Mesendoderm (in vitro differentiated cells): Measurements from ENCODE around the gene KIZ.

Experiments used
- DNase-seq: peaks from one replicate; pipeline ENCODE4 v3.0.0; 2013
- H2AK5ac ChIP-seq: 2 replicates; pipeline ENCODE4 v1.6.1; 2013; ENCODE audit warnings: low read length, inconsistent platforms
- H2BK120ac ChIP-seq: 2 replicates; pipeline ENCODE4 v1.6.1; 2013; ENCODE audit warnings: low read depth, mild to moderate bottlenecking, low read length, moderate library complexity, mixed read lengths
- H2BK15ac ChIP-seq: replicated peaks from 2 replicates; pipeline ENCODE4 v1.6.1; 2013; ENCODE audit warnings: low read depth, mild to moderate bottlenecking, moderate library complexity
- H2BK5ac ChIP-seq: 2 replicates; pipeline ENCODE4 v1.6.1; 2013; ENCODE audit warnings: low read length, inconsistent platforms
- H3K18ac ChIP-seq: 2 replicates; pipeline ENCODE4 v1.6.1; 2013; ENCODE audit warnings: mild to moderate bottlenecking, low read length, mixed read lengths
- H3K23ac ChIP-seq: one replicate; pipeline ENCODE4 v1.6.1; 2013; ENCODE audit warnings: low read length
- H3K27ac ChIP-seq: 2 replicates; pipeline ENCODE4 v1.5.1; 2013; ENCODE audit warnings: low read depth, mild to moderate bottlenecking, inconsistent platforms, low read length, moderate library complexity
- H3K27me3 ChIP-seq: 2 replicates; pipeline ENCODE4 v1.6.1; 2013; ENCODE audit warnings: low read length, control low read depth, mild to moderate bottlenecking, inconsistent platforms; ENCODE audit not compliant: insufficient read depth, poor library complexity
- H3K36me3 ChIP-seq: 2 replicates; pipeline ENCODE4 v1.6.1; 2013; ENCODE audit warnings: low read length, inconsistent platforms; ENCODE audit not compliant: control insufficient read depth, insufficient read depth
- H3K4ac ChIP-seq: one replicate; pipeline ENCODE4 v1.6.1; 2013; ENCODE audit warnings: low read depth, mild to moderate bottlenecking, low read length, moderate library complexity
- H3K4me1 ChIP-seq: 2 replicates; pipeline ENCODE4 v1.6.1; 2013; ENCODE audit warnings: low read depth, low read length, inconsistent platforms; ENCODE audit not compliant: control insufficient read depth
- H3K4me2 ChIP-seq: 2 replicates; pipeline ENCODE4 v1.6.1; 2013; ENCODE audit warnings: low read length
- H3K4me3 ChIP-seq: 2 replicates; pipeline ENCODE4 v1.5.1; 2013; ENCODE audit warnings: mild to moderate bottlenecking, low read length
- H3K56ac ChIP-seq: one replicate; pipeline ENCODE4 v1.6.1; 2013; ENCODE audit warnings: low read length
- H3K79me1 ChIP-seq: 2 replicates; pipeline ENCODE4 v1.6.1; 2013; ENCODE audit warnings: low read length, inconsistent platforms
- H3K79me2 ChIP-seq: 2 replicates; pipeline ENCODE4 v1.6.1; 2013; ENCODE audit warnings: mild to moderate bottlenecking, low read length; ENCODE audit not compliant: control insufficient read depth, insufficient read depth
- H3K9ac ChIP-seq: 2 replicates; pipeline ENCODE4 v1.6.1; 2013; ENCODE audit warnings: low read length, inconsistent platforms
- H4K5ac ChIP-seq: one replicate; pipeline ENCODE4 v1.6.1; 2013; ENCODE audit warnings: low read length
- H4K8ac ChIP-seq: one replicate; pipeline ENCODE4 v1.6.1; 2013; ENCODE audit warnings: low read depth, mild to moderate bottlenecking, control low read depth, low read length, moderate library complexity
- WGBS: extraction: QIAGEN DNeasy Blood & Tissue Kit; methylation state at CpG from one replicate; pipeline ENCODE4 v1.1.7; 2013; ENCODE audit warnings: low lambda C conversion rate, missing lambda C conversion rate; ENCODE audit not compliant: insufficient coverage; ENCODE audit errors: extremely low coverage; 5-methylcytosine and 5-hydroxymethylcytosine counted together

KIZ gene

GRCh38 chr20:21202259-21202658, 76.4 kb downstream of the KIZ start:
- H3K4me1 ChIP-seq, result no peaks in the 10 kb centered on the region
- H3K4ac ChIP-seq, result no peak overlapping the region
- H2BK120ac ChIP-seq, result no peak overlapping the region
- H3K9ac ChIP-seq, result no peak overlapping the region
- H3K36me3 ChIP-seq, result no peaks in the 10 kb centered on the region
- H3K27me3 ChIP-seq, result no peaks in the 10 kb centered on the region
- H3K27ac ChIP-seq, result no peak overlapping the region
- no peak overlapping the region for H3K56ac ChIP-seq
- WGBS, result no CpG with 5 or more reads among the region's 2 CpGs
- no peak overlapping the region for H3K4me3 ChIP-seq
- H4K8ac ChIP-seq, result no peak overlapping the region
- H3K4me2 ChIP-seq, result no peak overlapping the region
- H4K5ac ChIP-seq, result no peak overlapping the region
- H3K23ac ChIP-seq, result no peak overlapping the region
- H2AK5ac ChIP-seq, result no peak overlapping the region
- DNase-seq, result no peak
- H3K79me1 ChIP-seq, result no peaks in the 10 kb centered on the region
- no peak overlapping the region for H2BK15ac ChIP-seq
- no peaks in the 10 kb centered on the region for H3K79me2 ChIP-seq
- no peak overlapping the region for H3K18ac ChIP-seq
- H2BK5ac ChIP-seq, result no peak overlapping the region

- H3K36me3 ChIP-seq, result no peaks in the 10 kb centered on the region
- no peaks in the 10 kb centered on the region for H3K79me1 ChIP-seq
- H3K4me2 ChIP-seq, result no peak overlapping the region
- H3K4me1 ChIP-seq, result no peaks in the 10 kb centered on the region
- no peak overlapping the region for H3K4ac ChIP-seq
- no peak overlapping the region for H3K9ac ChIP-seq
- no peak overlapping the region for H4K8ac ChIP-seq
- H3K18ac ChIP-seq, result no peak overlapping the region
- H2BK5ac ChIP-seq, result no peak overlapping the region
- H3K4me3 ChIP-seq, result no peak overlapping the region
- H3K27ac ChIP-seq, result no peak overlapping the region
- H2AK5ac ChIP-seq, result no peak overlapping the region
- H3K27me3 ChIP-seq, result no peaks in the 10 kb centered on the region
- no peak overlapping the region for H4K5ac ChIP-seq
- no peak overlapping the region for H3K56ac ChIP-seq
- no CpG with 5 or more reads among the region's 4 CpGs for WGBS
- no peak overlapping the region for H2BK15ac ChIP-seq
- H3K79me2 ChIP-seq, result no peaks in the 10 kb centered on the region
- no peak for DNase-seq
- H2BK120ac ChIP-seq, result no peak overlapping the region
- H3K23ac ChIP-seq, result no peak overlapping the region
Measured at GRCh38 chr20:21203088-21203656, 77.3 kb downstream of the KIZ start.

DNA sequence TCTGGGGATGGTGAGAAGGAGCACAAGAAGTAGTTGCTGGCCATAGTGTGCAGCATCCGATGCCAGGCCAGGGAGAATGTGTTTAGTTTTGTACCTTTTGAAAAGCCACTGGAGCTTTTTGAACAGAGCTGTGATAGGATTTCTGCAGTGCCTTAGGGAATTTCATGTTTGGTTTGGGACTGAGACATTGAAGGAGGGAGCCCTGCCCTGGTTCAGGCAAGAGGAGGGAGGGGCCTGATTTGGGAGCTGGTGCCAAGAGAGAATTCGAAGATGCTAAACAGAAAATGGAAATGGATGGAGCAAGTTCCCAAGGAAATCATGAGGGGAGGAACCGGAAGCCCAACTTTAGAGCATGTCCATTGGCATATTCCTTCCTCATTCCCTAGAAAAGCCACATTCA, 80.7 kb downstream of the KIZ start:
- no peak overlapping the region for H3K56ac ChIP-seq
- no peak overlapping the region for H2BK5ac ChIP-seq
- no peak overlapping the region for H4K5ac ChIP-seq
- WGBS, result no CpG with 5 or more reads among the region's 3 CpGs
- no peak overlapping the region for H3K4ac ChIP-seq
- H3K36me3 ChIP-seq, result no peaks in the 10 kb centered on the region
- no peaks in the 10 kb centered on the region for H3K4me1 ChIP-seq
- no peak overlapping the region for H4K8ac ChIP-seq
- no peak overlapping the region for H3K18ac ChIP-seq
- no peak overlapping the region for H2BK120ac ChIP-seq
- no peaks in the 10 kb centered on the region for H3K79me1 ChIP-seq
- H3K27ac ChIP-seq, result no peak overlapping the region
- H3K9ac ChIP-seq, result no peak overlapping the region
- DNase-seq, result no peak
- no peaks in the 10 kb centered on the region for H3K79me2 ChIP-seq
- no peak overlapping the region for H3K23ac ChIP-seq
- no peak overlapping the region for H2BK15ac ChIP-seq
- no peak overlapping the region for H2AK5ac ChIP-seq
- H3K4me2 ChIP-seq, result no peak overlapping the region
- H3K27me3 ChIP-seq, result no peaks in the 10 kb centered on the region
- no peak overlapping the region for H3K4me3 ChIP-seq

DNA sequence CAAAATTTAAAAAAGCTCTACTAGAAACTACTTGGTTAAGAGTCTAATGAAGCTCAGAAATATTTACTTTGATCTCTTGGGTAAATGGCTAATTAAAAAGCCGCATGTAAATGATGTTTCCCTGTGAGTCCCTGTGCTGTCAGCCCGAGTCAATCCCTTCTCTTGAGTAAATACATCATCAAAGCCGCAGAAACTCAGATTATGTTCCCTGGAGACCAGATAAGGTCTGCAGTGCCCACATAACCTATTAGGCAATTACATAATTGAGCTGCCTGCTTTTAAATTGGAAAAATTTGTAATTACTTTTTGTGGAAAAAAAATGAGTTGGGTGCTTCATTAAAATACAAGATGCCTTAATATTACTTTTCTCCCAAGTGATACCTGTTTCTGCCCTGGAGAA, 83.1 kb downstream of the KIZ start:
- Histone ChIP-seq H3K79me1 (no peaks in the 10 kb centered on the region), H3K56ac (no peak overlapping the region), H3K18ac (no peak overlapping the region), H3K9ac (no peak overlapping the region), H3K27me3 (no peaks in the 10 kb centered on the region), H3K4ac (no peak overlapping the region), H3K36me3 (no peaks in the 10 kb centered on the region), H3K4me1 (no peaks in the 10 kb centered on the region), H3K79me2 (no peaks in the 10 kb centered on the region), H3K27ac (no peak overlapping the region), H4K8ac (no peak overlapping the region), H2AK5ac (no peak overlapping the region), H3K4me2 (no peak overlapping the region), H4K5ac (no peak overlapping the region), H2BK15ac (no peak overlapping the region), H3K23ac (no peak overlapping the region), H2BK5ac (no peak overlapping the region), H3K4me3 (no peak overlapping the region), H2BK120ac (no peak overlapping the region)
- DNase-seq, result no peak
- WGBS, result no CpG with 5 or more reads among the region's 3 CpGs

- Histone ChIP-seq H3K79me1 (no peaks in the 10 kb centered on the region), H3K4ac (no peak overlapping the region), H3K4me1 (no peaks in the 10 kb centered on the region), H3K79me2 (no peaks in the 10 kb centered on the region), H3K36me3 (no peaks in the 10 kb centered on the region), H2BK15ac (no peak overlapping the region), H3K27me3 (no peaks in the 10 kb centered on the region), H4K5ac (no peak overlapping the region), H3K56ac (no peak overlapping the region), H3K4me3 (no peak overlapping the region), H3K27ac (no peak overlapping the region), H3K18ac (no peak overlapping the region), H2BK120ac (no peak overlapping the region), H3K4me2 (no peak overlapping the region), H2AK5ac (no peak overlapping the region), H4K8ac (no peak overlapping the region), H3K23ac (no peak overlapping the region), H3K9ac (no peak overlapping the region), H2BK5ac (no peak overlapping the region)
- WGBS, result no CpG with 5 or more reads among the region's 1 CpG
- no peak for DNase-seq
Measured at GRCh38 chr20:21209668-21210067, 83.8 kb downstream of the KIZ start.

- H3K18ac ChIP-seq, result no peak overlapping the region
- H3K4ac ChIP-seq, result no peak overlapping the region
- H2AK5ac ChIP-seq, result no peak overlapping the region
- DNase-seq, result no peak
- no peak overlapping the region for H3K56ac ChIP-seq
- no peak overlapping the region for H4K8ac ChIP-seq
- no peaks in the 10 kb centered on the region for H3K36me3 ChIP-seq
- H3K27ac ChIP-seq, result no peak overlapping the region
- no peak overlapping the region for H3K4me2 ChIP-seq
- no CpG with 5 or more reads among the region's 2 CpGs for WGBS
- H2BK5ac ChIP-seq, result no peak overlapping the region
- H3K79me1 ChIP-seq, result no peaks in the 10 kb centered on the region
- no peak overlapping the region for H3K23ac ChIP-seq
- H3K79me2 ChIP-seq, result no peaks in the 10 kb centered on the region
- H3K4me3 ChIP-seq, result no peak overlapping the region
- H2BK15ac ChIP-seq, result no peak overlapping the region
- H2BK120ac ChIP-seq, result no peak overlapping the region
- no peak overlapping the region for H4K5ac ChIP-seq
- H3K4me1 ChIP-seq, result no peaks in the 10 kb centered on the region
- H3K9ac ChIP-seq, result no peak overlapping the region
- no peaks in the 10 kb centered on the region for H3K27me3 ChIP-seq
Measured at GRCh38 chr20:21213691-21214090, 87.8 kb downstream of the KIZ start.
